ENCODE data around the gene RAC2.

DNA sequence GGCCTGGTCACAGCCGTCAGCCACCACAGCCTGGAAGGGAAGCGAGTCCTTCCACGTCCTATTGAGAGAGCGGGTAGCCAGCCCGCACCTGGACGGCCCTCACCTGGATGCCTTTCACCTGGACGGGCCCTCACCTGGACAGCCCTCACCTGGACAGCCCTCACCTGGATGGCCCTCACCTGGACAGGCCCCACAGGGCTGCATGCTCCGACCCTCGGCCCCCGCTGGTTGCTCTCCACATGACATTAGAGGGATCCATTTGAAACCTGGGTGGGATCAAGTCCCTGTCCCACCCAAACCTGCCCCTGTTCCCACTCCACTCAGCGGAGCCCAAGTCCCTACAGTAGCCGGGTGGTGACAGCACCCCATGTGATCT lies 59.7 kb downstream of the RAC2 start:
- TF ChIP-seq POLR2A (IDR thresholded peaks at IDR 0.05) (no peak), POLR2AphosphoS5 (IDR thresholded peaks at IDR 0.05) (no peak)
- TF ChIP-seq, protein P1, sequence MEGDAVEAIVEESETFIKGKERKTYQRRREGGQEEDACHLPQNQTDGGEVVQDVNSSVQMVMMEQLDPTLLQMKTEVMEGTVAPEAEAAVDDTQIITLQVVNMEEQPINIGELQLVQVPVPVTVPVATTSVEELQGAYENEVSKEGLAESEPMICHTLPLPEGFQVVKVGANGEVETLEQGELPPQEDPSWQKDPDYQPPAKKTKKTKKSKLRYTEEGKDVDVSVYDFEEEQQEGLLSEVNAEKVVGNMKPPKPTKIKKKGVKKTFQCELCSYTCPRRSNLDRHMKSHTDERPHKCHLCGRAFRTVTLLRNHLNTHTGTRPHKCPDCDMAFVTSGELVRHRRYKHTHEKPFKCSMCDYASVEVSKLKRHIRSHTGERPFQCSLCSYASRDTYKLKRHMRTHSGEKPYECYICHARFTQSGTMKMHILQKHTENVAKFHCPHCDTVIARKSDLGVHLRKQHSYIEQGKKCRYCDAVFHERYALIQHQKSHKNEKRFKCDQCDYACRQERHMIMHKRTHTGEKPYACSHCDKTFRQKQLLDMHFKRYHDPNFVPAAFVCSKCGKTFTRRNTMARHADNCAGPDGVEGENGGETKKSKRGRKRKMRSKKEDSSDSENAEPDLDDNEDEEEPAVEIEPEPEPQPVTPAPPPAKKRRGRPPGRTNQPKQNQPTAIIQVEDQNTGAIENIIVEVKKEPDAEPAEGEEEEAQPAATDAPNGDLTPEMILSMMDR (IDR thresholded peaks at IDR 0.05): no peak
